IMR-90 (cell line): ENCODE results near the gene HCFC1. TPM values are rescaled to one million over a fixed set of nuclear protein-coding genes. Genes with fewer than 3 reads are reported as not detected.

ENCODE experiments used
- ATAC-seq: fragments of 200-7000 bp; cut with Tn5 transposase; 2 replicates; pipeline ENCODE4 v1.9.1; 2020; ENCODE audit warnings: low read depth, mild to moderate bottlenecking, moderate library complexity
- BruUV-seq: library from RNA; stranded (reverse); fragments of 400-500 nt; replicated peaks from 2 replicates; lab custom pipeline; 2021; lab: Mats Ljungman, UMichigan
- CTCF ChIA-PET: fragments of 300-600 bp; formaldehyde crosslinking; extraction: SDS; loops from one replicate; lab custom pipeline; 2021; ENCODE audit warnings: antibody characterized with exemption; lab: Yijun Ruan, JAX
- POLR2A ChIA-PET: fragments of 300-600 bp; sonication (Branson Sonifier 250); formaldehyde crosslinking; loops from one replicate; lab custom pipeline; 2022; ENCODE audit warnings: antibody characterized with exemption; ENCODE audit not compliant: unreplicated experiment; lab: Charles Lee
- DNase-seq: peaks from one replicate; pipeline ENCODE4 v3.0.0; 2013
- H2AFZ ChIP-seq: replicated peaks from 2 replicates; pipeline ENCODE3; 2013; ENCODE audit warnings: low read length, mild to moderate bottlenecking; ENCODE audit not compliant: poor library complexity
- H2AK5ac ChIP-seq: 2 replicates; pipeline ENCODE4 v1.6.1; 2013; ENCODE audit warnings: low read depth, low read length, inconsistent platforms
- H2AK9ac ChIP-seq: replicated peaks from 2 replicates; pipeline ENCODE3; 2013; ENCODE audit warnings: mild to moderate bottlenecking, low read depth, low read length, moderate library complexity; ENCODE audit not compliant: poor library complexity
- H2BK120ac ChIP-seq: 2 replicates; pipeline ENCODE4 v1.6.1; 2013; ENCODE audit warnings: low read depth, low read length, inconsistent platforms
- H2BK15ac ChIP-seq: 3 replicates; pipeline ENCODE4 v1.6.1; 2013; ENCODE audit warnings: low read depth, low read length, inconsistent platforms
- H2BK20ac ChIP-seq: 2 replicates; pipeline ENCODE4 v1.6.1; 2013; ENCODE audit warnings: low read depth, mild to moderate bottlenecking, inconsistent platforms, low read length, moderate library complexity
- H2BK5ac ChIP-seq: 2 replicates; pipeline ENCODE4 v1.6.1; 2013; ENCODE audit warnings: mild to moderate bottlenecking, low read depth, low read length, inconsistent platforms; ENCODE audit not compliant: poor library complexity, severe bottlenecking
- H3K14ac ChIP-seq: replicated peaks from 2 replicates; pipeline ENCODE4 v1.6.1; 2013; ENCODE audit warnings: low read depth, low read length, inconsistent platforms
- H3K18ac ChIP-seq: 2 replicates; pipeline ENCODE4 v1.6.1; 2013; ENCODE audit warnings: low read depth, low read length, control low read depth
- H3K23ac ChIP-seq: 2 replicates; pipeline ENCODE4 v1.6.1; 2013; ENCODE audit warnings: low read depth, low read length, inconsistent platforms
- H3K27ac ChIP-seq: 2 replicates; pipeline ENCODE4 v1.5.1; 2013; ENCODE audit warnings: mild to moderate bottlenecking, control low read depth, low read length; ENCODE audit not compliant: insufficient read depth
- H3K27me3 ChIP-seq: 2 replicates; pipeline ENCODE4 v1.6.1; 2013; ENCODE audit warnings: low read length; ENCODE audit not compliant: control insufficient read depth, insufficient read depth
- H3K36me3 ChIP-seq: 2 replicates; pipeline ENCODE4 v1.6.1; 2013; ENCODE audit warnings: low read length, mixed read lengths; ENCODE audit not compliant: control insufficient read depth, insufficient read depth
- H3K4ac ChIP-seq: 2 replicates; pipeline ENCODE4 v1.6.1; 2013; ENCODE audit warnings: low read depth, low read length, inconsistent platforms
- H3K4me1 ChIP-seq: 2 replicates; pipeline ENCODE4 v1.6.1; 2013; ENCODE audit warnings: low read length, mixed read lengths; ENCODE audit not compliant: control insufficient read depth, insufficient read depth
- H3K4me2 ChIP-seq: 2 replicates; pipeline ENCODE4 v1.6.1; 2013; ENCODE audit warnings: low read depth, mild to moderate bottlenecking, control low read depth, low read length, moderate library complexity
- H3K4me3 ChIP-seq: 2 replicates; pipeline ENCODE4 v1.5.1; 2013; ENCODE audit warnings: low read depth, mild to moderate bottlenecking, control low read depth, low read length, moderate library complexity; ENCODE audit not compliant: insufficient read depth
- H3K56ac ChIP-seq: 2 replicates; pipeline ENCODE4 v1.6.1; 2013; ENCODE audit warnings: low read length, inconsistent platforms; ENCODE audit not compliant: insufficient read depth; ENCODE audit errors: extremely low read depth
- H3K79me1 ChIP-seq, 2 experiments: 2 replicates each; pipeline ENCODE4 v1.6.1; 2013; ENCODE audit warnings: low read length in 2 of 2, inconsistent platforms in 1 of 2, low read depth in 1 of 2
- H3K9ac ChIP-seq: 2 replicates; pipeline ENCODE4 v1.6.1; 2013; ENCODE audit warnings: low read depth, low read length, control low read depth
- H3K9me1 ChIP-seq: 2 replicates; pipeline ENCODE4 v1.6.1; 2013; ENCODE audit warnings: low read length, inconsistent platforms; ENCODE audit not compliant: insufficient read depth
- H3K9me3 ChIP-seq: 2 replicates; pipeline ENCODE4 v1.6.1; 2013; ENCODE audit warnings: low read length; ENCODE audit not compliant: control insufficient read depth, insufficient read depth
- H4K20me1 ChIP-seq: 2 replicates; pipeline ENCODE4 v1.6.1; 2013; ENCODE audit warnings: low read length, inconsistent platforms; ENCODE audit not compliant: insufficient read depth
- H4K5ac ChIP-seq: 2 replicates; pipeline ENCODE4 v1.6.1; 2013; ENCODE audit warnings: mild to moderate bottlenecking, low read depth, low read length, control low read depth
- H4K8ac ChIP-seq, 2 experiments: 2 replicates each; pipeline ENCODE4 v1.6.1; 2013; ENCODE audit warnings: low read depth in 2 of 2, low read length in 2 of 2, control low read depth in 1 of 2, inconsistent platforms in 1 of 2
- H4K91ac ChIP-seq: 2 replicates; pipeline ENCODE4 v1.6.1; 2013; ENCODE audit warnings: low read depth, low read length, inconsistent platforms; ENCODE audit not compliant: insufficient read depth
- MAFK ChIP-seq: IDR thresholded peaks from 2 replicates; pipeline ENCODE4 v1.6.1; 2012; ENCODE audit warnings: low read depth, low read length, improper control_type of control experiment
- MXI1 ChIP-seq: IDR thresholded peaks from 2 replicates; pipeline ENCODE4 v1.6.1; 2012; ENCODE audit warnings: low read depth, mild to moderate bottlenecking, low read length, moderate library complexity, borderline replicate concordance
- POLR2A ChIP-seq: IDR thresholded peaks from 2 replicates; pipeline ENCODE4 v1.6.1; 2012; ENCODE audit warnings: mild to moderate bottlenecking, low read depth, low read length
- WGBS, 2 experiments: methylation state at CpG; one replicate each; pipeline versions ENCODE4 v1.1.5 to v1.1.7; 2013; ENCODE audit warnings: missing lambda C conversion rate in 2 of 2; ENCODE audit not compliant: insufficient read length in 1 of 2; ENCODE audit errors: extremely low coverage in 2 of 2; 5-methylcytosine and 5-hydroxymethylcytosine counted together
- dilution Hi-C: fragments of 300-500 bp; cut with HindIII; formaldehyde crosslinking; loops from one replicate; pipeline ENCODE4 v1.14.3; 2018; ENCODE audit warnings: low sequenced_read_pairs; ENCODE audit not compliant: unreplicated experiment
- in situ Hi-C: fragments of 300-500 bp; cut with MboI; formaldehyde crosslinking; loops from 3 replicates; pipeline ENCODE4 v1.14.3; 2019; ENCODE audit warnings: low sequenced_read_pairs, inconsistent platforms, mixed read lengths
- intact Hi-C: fragments of 100-400 bp; cut with micrococcal nuclease; formaldehyde crosslinking; loops from 2 replicates; pipeline ENCODE4 v1.10.0; 2022
- polyA plus RNA-seq, 3 experiments: library from polyadenylated mRNA; depleted of rRNA; stranded (reverse); fragments of >200 nt; gene quantifications; 2 replicates each; pipeline ENCODE4 v1.2.3, GENCODE V29; 2012; ENCODE audit warnings: low replicate concordance in 1 of 3
- total RNA-seq: library from RNA; depleted of rRNA; stranded (reverse); fragments of >200 nt; gene quantifications from 2 replicates; pipeline ENCODE4 v1.2.3, GENCODE V29; 2012

HCFC1 gene
- total and polyA plus RNA-seq, 2 of the 4 experiments (the other 2 are of a cell fraction): 3.2 to 17.6 TPM

DNA sequence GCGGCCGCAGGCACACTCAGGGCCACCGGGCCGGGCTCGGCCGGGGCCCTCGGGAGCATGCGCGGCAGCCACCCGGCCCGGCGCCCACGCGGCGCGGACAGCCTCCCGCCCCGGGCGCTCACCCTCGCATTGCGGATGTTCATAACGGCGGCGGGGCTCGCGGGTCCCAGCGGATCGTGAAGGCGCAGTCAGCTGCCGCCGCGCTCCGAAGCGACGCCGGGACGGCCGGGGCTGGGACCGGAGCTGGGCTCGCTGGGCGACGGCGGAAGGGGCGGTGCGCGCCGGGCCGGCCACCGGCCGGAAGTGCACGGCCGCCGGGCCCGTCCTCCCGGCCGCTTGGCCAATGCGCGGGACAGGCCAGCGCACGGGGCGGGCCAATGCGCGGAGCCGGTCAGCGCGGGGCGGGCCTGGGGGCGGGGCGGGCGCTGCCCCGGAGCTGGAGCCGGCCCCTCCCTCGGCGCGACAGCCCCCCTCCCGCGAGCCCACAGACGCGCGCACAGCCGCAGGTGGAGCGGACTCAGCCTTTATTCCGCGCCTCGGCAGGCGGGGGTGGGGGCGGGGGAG, 36.8 kb downstream of the HCFC1 start, which contains the start of gene NAA10:
NAA10 (minus strand) TSS at position 276 of the 564 bp plus-strand sequence; CDS start at position 143, 133 bp downstream.
- intact Hi-C loops: no loop called here
- H2BK120ac ChIP-seq: no peak within 1 kb of the TSS
- H3K27me3 ChIP-seq: peaks cover 2% of the 10 kb centered on the region; the same call in 1 of the 2 replicates
- H3K27ac ChIP-seq: peak within 1 kb of the TSS; percentile 46
- in situ Hi-C loops: no loop called here
- H3K4me2 ChIP-seq: peak within 1 kb of the TSS; percentile 93
- dilution Hi-C loops: no loop called here
- no peaks in the 10 kb centered on the region for H3K9me3 ChIP-seq
- H4K91ac ChIP-seq: no peak within 1 kb of the TSS; the same call in 1 of the 2 replicates
- H3K9ac ChIP-seq: peak within 1 kb of the TSS; percentile 79
- H3K36me3 ChIP-seq: peaks cover 21% of the 10 kb centered on the region
- peak within 1 kb of the TSS; percentile 78 for H3K23ac ChIP-seq
- peak within 1 kb of the TSS; percentile 83 for H3K4ac ChIP-seq
- peaks cover 4 to 9% of the 10 kb centered on the region in 2 experiments; a peak in 2 of 4 replicates for H3K79me1 ChIP-seq
- H3K56ac ChIP-seq: 0 out of 2 replicates have a peak within 1 kb of the TSS, but pooled peaks have one; percentile 41
- peaks cover 20% of the 10 kb centered on the region for H4K20me1 ChIP-seq
- H2BK20ac ChIP-seq: no peak within 1 kb of the TSS
- no peaks in the 10 kb centered on the region for H3K9me1 ChIP-seq
- ChIA-PET CTCF (interaction anchor here (1.2 kb wide), 1 partner anchor 12 kb away, joined by 7 read pairs; no protein-coding TSS in a partner anchor), POLR2A (no interaction called here)
- 45% methylated on average over 20 of the region's 87 CpGs; no CpG with 5 or more reads in 1 of the 2 experiments for WGBS, 2 experiments
- TF ChIP-seq MAFK: no peak
- TF ChIP-seq MXI1: peak; percentile 42; the same call in 1 of the 2 replicates
- TF ChIP-seq POLR2A: 0 out of 2 replicates have a peak, but pooled peaks have one; percentile 44
- no TSS peak for BruUV-seq
- peak within 1 kb of the TSS; percentile 77 for H2BK5ac ChIP-seq
- H3K4me3 ChIP-seq: peak within 1 kb of the TSS; percentile 97
- H2BK15ac ChIP-seq: no peak within 1 kb of the TSS
- no peak within 1 kb of the TSS for H3K18ac ChIP-seq
- peak; percentile 63 for DNase-seq
- H3K14ac ChIP-seq: peak within 1 kb of the TSS; percentile 87
- ATAC-seq: peak; percentile 99
- H2AK9ac ChIP-seq: peak within 1 kb of the TSS; percentile 96
- peak within 1 kb of the TSS; percentile 93 for H2AFZ ChIP-seq
- peak within 1 kb of the TSS; percentile 82 for H2AK5ac ChIP-seq
- H4K5ac ChIP-seq: no peak within 1 kb of the TSS
- peak within 1 kb of the TSS in 1 of 2 experiments; percentile 24; a peak in 2 of 4 replicates for H4K8ac ChIP-seq
- H3K4me1 ChIP-seq: peaks cover 2% of the 10 kb centered on the region; the same call in 1 of the 2 replicates
